Activated naive CD4-positive, alpha-beta T cell treated with anti-CD3 and anti-CD28 coated beads, Interleukin-2, amount 50 U/mL, for 24 hours (primary cell): ENCODE results near the gene TMEM259.

Source experiments
- H3K27ac Mint-ChIP-seq: one replicate; pipeline ENCODE4 v1.8.0; 2021; ENCODE audit warnings: mild to moderate bottlenecking, mixed read lengths
- H3K27me3 Mint-ChIP-seq: one replicate; pipeline ENCODE4 v1.8.0; 2021; ENCODE audit warnings: mixed read lengths
- H3K36me3 Mint-ChIP-seq: one replicate; pipeline ENCODE4 v1.8.0; 2021; ENCODE audit warnings: mixed read lengths
- H3K4me1 Mint-ChIP-seq: one replicate; pipeline ENCODE4 v1.8.0; 2021; ENCODE audit warnings: mixed read lengths
- H3K4me3 Mint-ChIP-seq: one replicate; pipeline ENCODE4 v1.8.0; 2021; ENCODE audit warnings: mild to moderate bottlenecking, mixed read lengths
- H3K9me3 Mint-ChIP-seq: one replicate; pipeline ENCODE4 v1.8.0; 2021; ENCODE audit warnings: mixed read lengths

The TMEM259 gene

DNA sequence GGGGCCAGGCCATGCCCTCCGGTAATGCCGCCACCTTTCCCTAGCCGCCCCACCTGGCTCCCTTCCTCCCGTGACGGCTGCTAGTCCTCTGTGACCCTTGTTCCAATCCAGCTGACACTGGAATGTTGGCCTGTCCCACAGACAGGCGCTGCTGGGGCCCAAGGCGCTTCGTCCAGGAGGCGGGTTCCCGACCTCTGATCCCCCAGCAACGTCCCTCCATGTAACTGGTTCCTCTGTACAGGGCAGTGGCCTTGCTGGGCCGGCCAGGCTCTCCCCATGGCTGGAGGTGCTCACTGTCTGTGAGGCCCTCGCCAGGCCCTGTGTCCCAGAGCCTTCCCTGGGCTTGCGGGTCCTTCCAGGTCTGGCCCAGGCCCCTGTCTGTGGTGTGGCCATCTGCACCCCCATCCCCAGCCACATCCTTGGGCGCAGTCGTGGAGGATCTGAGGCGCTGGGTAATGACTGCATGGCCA lies 27.5 kb downstream of the TMEM259 start:
- H3K36me3 Mint-ChIP-seq: peaks cover 3% of the 10 kb centered on the region
- H3K9me3 Mint-ChIP-seq: no peaks in the 10 kb centered on the region
- H3K4me3 Mint-ChIP-seq: no peak overlapping the region
- peaks cover 18% of the 10 kb centered on the region for H3K4me1 Mint-ChIP-seq
- no peak overlapping the region for H3K27ac Mint-ChIP-seq
- peaks cover 5% of the 10 kb centered on the region for H3K27me3 Mint-ChIP-seq

DNA sequence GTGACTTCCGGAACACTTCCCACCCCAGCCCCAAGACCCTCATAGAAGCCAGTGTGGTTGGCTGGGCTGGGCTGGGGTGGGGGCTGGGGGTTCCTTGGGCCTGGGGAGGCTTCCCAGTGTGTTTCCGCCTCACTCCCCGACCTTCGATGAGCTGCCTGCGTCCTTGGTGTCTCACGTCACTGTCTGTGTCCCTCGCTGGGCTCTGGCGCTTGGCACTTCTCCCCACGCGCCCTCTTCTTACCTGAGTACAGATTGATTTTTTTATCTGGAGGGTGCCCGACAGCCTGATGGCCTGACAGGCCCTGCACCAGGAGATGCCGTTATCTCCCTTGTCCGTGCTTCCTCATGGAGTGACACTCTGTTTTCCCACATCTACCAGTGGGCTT lies 28.3 kb downstream of the TMEM259 start:
- no peaks in the 10 kb centered on the region for H3K9me3 Mint-ChIP-seq
- peaks cover 4% of the 10 kb centered on the region for H3K36me3 Mint-ChIP-seq
- no peaks in the 10 kb centered on the region for H3K27me3 Mint-ChIP-seq
- H3K4me1 Mint-ChIP-seq: peaks cover 14% of the 10 kb centered on the region
- no peak overlapping the region for H3K27ac Mint-ChIP-seq
- no peak overlapping the region for H3K4me3 Mint-ChIP-seq

DNA sequence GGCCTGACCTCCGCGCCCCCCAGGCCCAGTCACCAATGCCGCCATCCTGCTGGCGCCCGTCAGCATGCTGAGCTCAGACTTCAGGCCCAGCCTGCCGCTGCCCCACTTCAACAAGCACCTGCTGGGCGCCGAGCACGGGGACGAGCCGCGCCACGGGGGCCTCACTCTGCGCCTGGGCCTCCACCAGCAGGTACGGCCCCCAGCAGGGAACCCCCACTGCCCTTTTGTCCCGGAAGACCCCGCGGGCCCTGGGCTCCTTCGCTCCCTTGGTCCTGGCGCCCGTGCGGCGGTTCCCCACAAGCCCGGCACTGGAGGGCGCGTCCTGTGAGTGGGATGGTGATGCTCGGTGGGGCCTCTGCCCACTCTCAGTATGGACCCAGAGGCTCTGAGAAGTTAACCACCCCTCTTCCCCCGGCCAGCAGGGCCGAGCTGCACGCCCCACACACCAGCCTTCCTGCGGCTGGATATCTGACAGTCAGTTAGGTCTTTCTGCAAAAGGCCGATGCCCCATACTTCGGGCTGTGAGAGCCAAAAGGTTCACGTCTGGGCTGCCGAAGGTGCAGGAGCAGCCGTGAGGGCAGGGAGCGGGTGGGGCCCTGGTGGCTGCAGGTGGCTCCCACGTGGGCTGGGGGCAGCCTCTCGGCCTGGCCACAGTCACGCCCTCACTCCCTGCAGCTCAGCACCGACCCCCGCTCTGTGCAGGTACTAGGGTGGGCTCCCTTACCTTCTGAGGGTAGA lies 28.8 kb downstream of the TMEM259 start:
- peaks cover 4% of the 10 kb centered on the region for H3K36me3 Mint-ChIP-seq
- peaks cover 13% of the 10 kb centered on the region for H3K4me1 Mint-ChIP-seq
- no peak overlapping the region for H3K27ac Mint-ChIP-seq
- no peaks in the 10 kb centered on the region for H3K27me3 Mint-ChIP-seq
- no peaks in the 10 kb centered on the region for H3K9me3 Mint-ChIP-seq
- no peak overlapping the region for H3K4me3 Mint-ChIP-seq

DNA sequence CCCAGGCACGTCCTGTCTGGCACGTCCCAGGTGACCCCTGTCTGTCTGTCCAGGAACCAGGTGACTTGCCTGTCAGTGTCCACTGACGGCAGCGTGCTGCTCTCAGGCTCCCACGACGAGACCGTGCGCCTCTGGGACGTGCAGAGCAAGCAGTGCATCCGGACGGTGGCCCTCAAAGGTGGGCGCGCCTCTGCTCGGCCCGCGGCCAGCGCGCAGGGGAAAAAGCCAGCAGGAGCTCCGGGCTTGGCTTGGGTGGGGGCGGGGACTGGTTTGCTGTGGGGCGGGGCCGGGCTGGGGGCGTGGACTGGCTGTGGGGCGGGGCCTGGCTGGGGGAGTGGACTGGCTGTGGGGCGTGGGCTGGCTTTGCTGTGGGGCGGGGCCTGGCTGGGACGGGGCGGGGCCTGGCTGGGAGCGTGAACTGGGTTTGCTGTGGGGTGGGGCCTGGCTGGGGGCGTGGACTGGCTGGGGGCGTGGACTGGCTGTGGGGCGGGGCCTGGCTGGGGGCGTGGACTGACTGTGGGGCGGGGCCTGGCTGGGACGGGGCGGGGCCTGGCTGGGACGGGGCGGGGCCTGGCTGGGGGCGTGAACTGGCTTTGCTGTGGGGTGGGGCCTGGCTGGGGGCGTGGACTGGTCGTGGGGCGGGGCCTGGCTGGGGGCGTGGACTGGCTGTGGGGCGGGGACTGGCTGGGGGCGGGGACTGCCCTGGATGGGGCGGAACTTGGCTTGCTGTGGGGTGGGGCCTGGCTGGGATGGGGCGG lies 29.6 kb downstream of the TMEM259 start:
- Mint-ChIP-seq H3K27ac (no peak overlapping the region), H3K4me3 (no peak overlapping the region), H3K36me3 (peaks cover 4% of the 10 kb centered on the region), H3K27me3 (no peaks in the 10 kb centered on the region), H3K9me3 (no peaks in the 10 kb centered on the region), H3K4me1 (peaks cover 7% of the 10 kb centered on the region)

DNA sequence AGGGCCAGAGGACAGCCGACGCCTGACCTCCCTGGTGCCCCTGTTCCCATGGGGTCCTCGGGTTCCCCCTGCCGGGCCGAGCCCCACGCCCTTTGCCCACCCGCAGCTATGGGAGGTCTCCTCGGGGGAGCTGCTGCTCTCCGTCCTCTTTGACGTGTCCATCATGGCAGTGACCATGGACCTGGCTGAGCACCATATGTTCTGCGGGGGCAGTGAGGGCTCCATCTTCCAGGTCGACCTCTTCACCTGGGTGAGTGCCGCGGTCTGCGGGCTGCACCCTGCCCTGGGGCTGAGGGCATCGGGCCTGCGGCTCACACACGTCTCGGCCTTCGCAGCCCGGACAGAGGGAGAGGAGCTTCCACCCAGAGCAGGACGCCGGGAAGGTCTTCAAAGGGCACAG lies 30.2 kb downstream of the TMEM259 start:
- Mint-ChIP-seq H3K4me1 (peaks cover 4% of the 10 kb centered on the region), H3K36me3 (peaks cover 4% of the 10 kb centered on the region), H3K27ac (no peak overlapping the region), H3K27me3 (no peaks in the 10 kb centered on the region), H3K4me3 (no peak overlapping the region), H3K9me3 (no peaks in the 10 kb centered on the region)

DNA sequence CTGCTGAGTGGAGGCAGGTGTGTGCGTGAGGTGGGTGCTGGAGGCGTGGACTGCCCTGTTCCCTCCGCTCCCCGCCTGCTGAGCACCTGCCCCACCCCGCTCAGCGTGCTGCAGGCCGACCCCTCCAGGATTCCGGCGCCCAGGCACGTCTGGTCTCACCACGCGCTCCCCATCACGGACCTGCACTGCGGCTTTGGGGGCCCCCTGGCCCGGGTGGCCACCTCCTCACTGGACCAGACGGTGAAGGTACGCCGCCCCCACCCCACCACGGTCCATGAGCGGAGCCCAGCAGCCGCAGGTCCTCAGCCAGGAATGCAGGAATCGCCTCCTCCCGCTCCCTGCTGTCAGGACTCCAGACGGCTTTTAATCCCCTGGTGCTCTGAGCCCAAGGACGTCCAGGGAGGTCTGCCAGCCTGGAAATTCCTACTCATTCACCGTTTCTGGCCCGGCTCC lies 30.8 kb downstream of the TMEM259 start:
- no peak overlapping the region for H3K27ac Mint-ChIP-seq
- no peaks in the 10 kb centered on the region for H3K27me3 Mint-ChIP-seq

DNA sequence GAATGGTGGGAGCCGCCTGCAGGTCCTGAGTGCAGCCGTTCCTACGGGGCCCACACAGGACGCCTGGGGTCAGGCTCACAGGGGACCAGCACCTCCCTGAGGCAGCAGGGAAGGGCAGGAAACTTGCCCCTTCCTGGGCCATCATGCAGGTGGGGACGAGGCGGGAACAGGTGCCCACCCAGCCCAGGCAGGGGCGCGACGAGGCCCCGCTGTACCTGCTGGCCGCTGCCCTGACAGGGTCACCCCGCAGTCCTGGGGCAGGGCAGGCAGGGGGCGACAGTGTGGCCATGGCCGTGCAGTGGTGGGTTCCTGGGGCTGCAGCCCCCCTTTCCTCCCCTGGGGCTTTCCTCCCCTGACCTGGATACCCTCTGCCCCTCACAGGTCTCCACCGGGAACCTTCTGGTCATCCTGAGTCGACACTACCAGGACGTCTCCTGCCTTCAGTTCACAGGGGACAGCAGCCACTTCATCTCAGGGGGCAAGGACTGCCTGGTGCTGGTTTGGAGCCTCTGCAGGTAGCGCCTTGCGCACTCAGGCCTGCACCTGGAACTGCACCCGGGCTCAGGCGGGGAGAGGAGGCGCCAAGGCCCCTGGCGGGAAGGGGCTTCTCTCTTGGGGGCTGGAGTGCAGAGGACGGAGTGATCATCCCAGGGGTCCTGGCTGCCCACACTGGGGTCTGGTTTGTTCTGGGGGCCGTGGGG lies 31.4 kb downstream of the TMEM259 start:
- Mint-ChIP-seq H3K9me3 (no peaks in the 10 kb centered on the region), H3K27me3 (no peaks in the 10 kb centered on the region), H3K4me1 (peaks cover 13% of the 10 kb centered on the region), H3K36me3 (peaks cover 4% of the 10 kb centered on the region), H3K27ac (no peak overlapping the region), H3K4me3 (no peak overlapping the region)

More for the DNA sequence above, 30.8 kb downstream of the TMEM259 start:
- Mint-ChIP-seq H3K4me1 (peaks cover 8% of the 10 kb centered on the region), H3K4me3 (no peak overlapping the region), H3K36me3 (peaks cover 4% of the 10 kb centered on the region), H3K9me3 (no peaks in the 10 kb centered on the region)

DNA sequence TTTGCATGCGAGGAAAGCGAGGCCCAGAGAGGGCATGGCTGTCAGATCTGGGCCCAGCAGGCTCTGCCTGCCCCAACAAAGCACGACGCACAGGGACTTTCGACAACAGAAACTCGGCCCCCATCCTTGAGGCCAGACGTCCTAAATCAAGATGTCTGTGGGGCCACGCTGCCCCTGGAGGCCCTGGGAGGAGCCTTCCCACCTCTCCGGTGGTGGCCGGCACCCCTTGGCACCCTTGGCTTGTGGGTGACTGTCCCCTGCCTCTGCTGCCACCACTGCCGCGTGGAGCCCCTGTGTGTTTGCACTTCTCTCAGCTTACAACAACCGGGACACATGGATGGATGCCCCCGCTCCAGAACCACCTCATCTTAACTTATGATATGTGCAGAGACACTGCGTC lies 32.4 kb downstream of the TMEM259 start:
- Mint-ChIP-seq H3K9me3 (no peaks in the 10 kb centered on the region), H3K4me1 (peaks cover 13% of the 10 kb centered on the region), H3K27me3 (no peaks in the 10 kb centered on the region), H3K27ac (no peak overlapping the region), H3K36me3 (peaks cover 4% of the 10 kb centered on the region), H3K4me3 (no peak overlapping the region)

DNA sequence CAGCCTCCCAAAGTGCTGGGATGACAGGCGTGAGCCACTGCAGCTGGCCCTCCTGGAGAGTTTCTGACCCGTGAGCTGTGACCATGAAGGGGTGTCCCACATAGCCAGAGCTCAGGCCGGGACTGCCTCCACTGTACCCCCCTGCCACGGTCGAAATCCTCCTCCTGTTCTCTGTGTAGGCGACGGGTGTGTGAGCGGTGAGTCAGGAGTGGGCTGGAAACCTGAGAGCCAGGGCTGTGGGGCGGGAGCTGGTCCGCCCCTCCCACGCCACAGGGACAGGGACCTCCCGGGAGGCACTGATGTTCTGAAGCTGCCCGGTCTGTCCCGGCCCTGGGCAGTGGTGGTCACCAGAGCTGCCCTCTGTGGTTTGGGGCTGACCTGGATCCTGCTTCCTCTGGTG lies 32.8 kb downstream of the TMEM259 start:
- no peak overlapping the region for H3K27ac Mint-ChIP-seq
- no peak overlapping the region for H3K4me3 Mint-ChIP-seq
- H3K9me3 Mint-ChIP-seq: no peaks in the 10 kb centered on the region
- no peaks in the 10 kb centered on the region for H3K27me3 Mint-ChIP-seq
- peaks cover 4% of the 10 kb centered on the region for H3K36me3 Mint-ChIP-seq
- peaks cover 13% of the 10 kb centered on the region for H3K4me1 Mint-ChIP-seq

DNA sequence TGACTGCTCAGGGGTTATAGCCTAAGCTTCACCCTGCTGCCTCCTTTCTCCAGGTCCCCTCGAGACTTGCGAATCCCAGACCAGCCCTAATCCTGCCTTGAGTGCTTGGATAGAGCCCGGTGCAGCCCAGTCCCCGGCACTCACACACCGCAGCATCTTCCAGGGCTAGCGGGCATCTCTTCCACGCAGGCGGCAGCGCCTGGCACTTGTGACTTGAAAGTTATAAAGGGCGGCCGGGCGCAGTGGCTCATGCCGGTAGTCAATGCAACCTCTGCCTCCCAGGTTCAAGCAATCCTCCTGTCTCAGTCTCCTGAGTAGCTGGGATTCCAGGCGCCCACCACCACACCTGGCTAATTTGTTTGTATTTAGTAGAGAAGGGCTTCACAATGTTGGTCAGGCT lies 34.8 kb downstream of the TMEM259 start:
- Mint-ChIP-seq H3K36me3 (peaks cover 2% of the 10 kb centered on the region), H3K27ac (no peak overlapping the region), H3K9me3 (no peaks in the 10 kb centered on the region), H3K27me3 (no peaks in the 10 kb centered on the region), H3K4me3 (peak overlapping the region; percentile 95), H3K4me1 (peaks cover 13% of the 10 kb centered on the region)

DNA sequence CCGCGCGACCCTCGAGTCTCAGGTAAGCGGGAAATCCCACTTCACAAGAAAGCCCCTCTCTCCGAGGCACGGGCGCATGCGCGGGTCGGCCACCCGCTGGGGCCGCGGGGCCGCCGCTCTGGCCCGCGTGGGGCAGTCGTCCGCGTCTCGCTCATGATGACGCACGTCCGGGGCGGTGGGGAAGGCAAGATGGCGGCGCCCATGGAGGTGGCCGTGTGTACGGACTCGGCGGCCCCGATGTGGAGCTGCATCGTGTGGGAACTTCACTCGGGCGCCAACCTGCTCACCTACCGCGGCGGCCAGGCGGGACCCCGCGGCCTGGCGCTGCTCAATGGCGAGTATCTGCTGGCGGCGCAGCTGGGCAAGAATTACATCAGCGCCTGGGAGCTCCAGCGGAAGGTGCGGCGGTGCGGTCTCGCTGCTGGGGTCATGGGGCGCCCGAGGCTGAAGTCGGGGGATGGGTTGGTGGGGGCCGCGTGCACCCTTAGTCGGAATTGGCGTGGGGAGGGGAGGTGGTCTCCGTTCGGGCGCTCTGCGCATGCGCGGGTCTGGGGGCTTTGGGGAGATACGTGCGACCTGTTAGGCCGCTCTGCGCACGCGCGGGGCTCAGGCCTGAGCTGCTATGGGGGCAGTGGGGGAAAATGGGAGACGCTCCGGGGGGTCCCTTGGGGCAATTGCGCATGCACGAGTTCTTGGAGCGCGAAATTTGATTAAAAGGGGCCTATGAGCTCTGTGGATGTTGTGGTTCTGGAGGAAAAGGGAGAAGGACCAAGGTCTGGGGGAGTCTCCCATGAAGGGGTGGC lies 36.6 kb downstream of the TMEM259 start, which contains the start of gene WDR18:
Gene WDR18, plus strand, starts transcription at position 181 of the 803 bp plus-strand sequence. Its CDS starts 9 bp downstream, at position 190.
- Mint-ChIP-seq H3K27me3 (no peaks in the 10 kb centered on the region), H3K4me1 (peaks cover 13% of the 10 kb centered on the region), H3K4me3 (peak within 1 kb of the TSS; percentile 95), H3K27ac (peak within 1 kb of the TSS; percentile 96), H3K36me3 (peaks cover 2% of the 10 kb centered on the region), H3K9me3 (no peaks in the 10 kb centered on the region)

DNA sequence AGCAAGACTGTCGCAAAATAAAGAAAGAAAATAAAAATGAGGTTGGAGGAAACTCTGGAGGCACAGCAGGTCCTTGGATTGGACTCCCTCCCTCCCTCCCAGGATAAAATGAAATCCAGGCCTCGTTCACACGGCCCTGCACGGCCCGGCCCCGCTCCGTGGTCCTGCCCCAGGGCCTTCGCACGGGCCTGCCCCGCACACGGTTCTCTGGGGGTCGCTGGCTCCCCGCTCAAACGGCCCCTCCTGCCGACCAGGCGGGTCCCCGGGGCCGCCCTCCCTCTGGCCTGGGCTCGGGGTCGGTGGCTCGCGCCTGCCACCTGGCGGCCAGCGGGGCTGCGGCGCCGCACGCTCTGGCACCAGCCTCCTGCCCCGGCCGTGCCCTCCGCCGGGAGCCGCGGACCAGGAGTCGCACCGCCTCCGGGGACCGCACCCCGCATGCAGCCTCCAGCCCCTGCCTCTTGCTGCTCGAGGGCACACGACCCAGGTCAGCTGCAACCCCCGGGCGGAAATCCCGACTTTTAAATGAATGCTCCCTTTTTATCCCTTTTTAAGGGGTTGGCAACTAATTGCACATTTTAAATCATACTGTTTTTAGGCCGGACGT lies 38.3 kb downstream of the TMEM259 start:
- H3K4me1 Mint-ChIP-seq: peaks cover 9% of the 10 kb centered on the region
- no peak overlapping the region for H3K27ac Mint-ChIP-seq
- H3K9me3 Mint-ChIP-seq: no peaks in the 10 kb centered on the region
- H3K36me3 Mint-ChIP-seq: no peaks in the 10 kb centered on the region
- H3K27me3 Mint-ChIP-seq: no peaks in the 10 kb centered on the region
- H3K4me3 Mint-ChIP-seq: peak overlapping the region; percentile 65

DNA sequence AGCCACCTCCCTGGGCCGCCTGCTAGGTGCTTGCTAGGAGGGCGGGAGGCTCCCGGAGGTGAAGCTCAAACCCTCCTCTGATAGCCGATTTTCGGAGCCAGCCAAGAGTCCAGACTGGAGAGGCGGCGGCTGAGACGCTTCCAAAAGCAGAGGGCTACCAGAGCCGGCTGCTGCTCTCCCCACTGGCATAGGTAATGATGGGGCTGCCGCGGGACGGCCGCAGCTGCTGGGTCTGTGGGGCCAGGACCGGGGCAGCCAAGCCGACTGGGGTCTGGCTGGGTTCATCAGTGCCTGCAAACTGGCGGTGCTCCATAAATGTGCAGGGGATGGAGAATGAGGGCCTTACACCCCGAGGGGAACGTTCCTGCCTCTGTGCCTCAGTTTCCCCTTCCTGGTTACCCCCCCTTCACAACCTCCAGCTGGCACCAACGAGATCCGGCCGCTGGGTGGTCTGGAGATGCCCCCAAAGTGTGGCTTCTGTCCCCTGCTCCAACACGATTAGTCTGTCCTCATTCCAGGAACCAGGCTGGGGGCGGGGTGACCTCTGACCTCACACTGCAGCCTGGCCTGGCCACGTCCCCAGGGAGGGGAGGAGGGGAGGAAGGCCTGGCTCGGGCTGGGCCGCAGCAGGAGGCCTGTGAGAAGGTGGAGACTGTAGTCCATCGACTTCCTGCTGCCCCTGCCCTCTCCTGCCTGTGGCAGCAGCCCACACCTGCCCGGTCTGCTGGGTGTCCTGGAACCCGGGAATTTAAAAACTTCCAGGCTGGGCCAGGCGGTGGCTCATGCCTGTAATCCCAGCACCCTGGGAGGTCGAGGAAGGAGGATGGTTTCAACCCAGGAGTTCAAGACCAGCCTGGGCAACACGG lies 40.6 kb downstream of the TMEM259 start:
- no peaks in the 10 kb centered on the region for H3K36me3 Mint-ChIP-seq
- H3K9me3 Mint-ChIP-seq: no peaks in the 10 kb centered on the region
- H3K27ac Mint-ChIP-seq: no peak overlapping the region
- H3K27me3 Mint-ChIP-seq: no peaks in the 10 kb centered on the region
- H3K4me1 Mint-ChIP-seq: peaks cover 5% of the 10 kb centered on the region
- no peak overlapping the region for H3K4me3 Mint-ChIP-seq

DNA sequence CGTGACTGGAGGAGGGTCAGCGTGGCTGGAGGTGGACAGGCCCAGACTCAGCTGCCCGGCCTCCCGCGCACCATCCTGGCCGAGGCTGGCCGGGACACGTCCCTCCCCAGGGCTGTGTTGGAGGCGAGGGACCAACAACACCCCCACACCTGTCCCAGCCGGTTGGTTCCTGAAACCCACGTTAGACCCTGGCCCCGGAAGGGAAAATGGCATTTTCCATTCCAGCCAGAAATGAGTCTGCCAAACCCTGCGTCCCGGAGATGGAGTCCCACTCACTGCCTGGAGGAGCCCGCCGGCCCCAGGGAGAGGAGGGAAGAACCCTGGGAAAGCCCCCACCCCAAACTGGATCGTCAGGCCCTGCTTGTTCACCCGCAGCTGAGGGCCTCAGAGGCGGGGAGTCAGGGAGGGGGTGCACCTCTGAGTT lies 41.6 kb downstream of the TMEM259 start:
- no peaks in the 10 kb centered on the region for H3K4me1 Mint-ChIP-seq
- H3K4me3 Mint-ChIP-seq: no peak overlapping the region
- no peaks in the 10 kb centered on the region for H3K36me3 Mint-ChIP-seq
- H3K27me3 Mint-ChIP-seq: no peaks in the 10 kb centered on the region
- no peak overlapping the region for H3K27ac Mint-ChIP-seq
- H3K9me3 Mint-ChIP-seq: no peaks in the 10 kb centered on the region
